SK-N-SH treated with all-trans-retinoic acid at 6 μM for 48 hours (cell line): Measurements from ENCODE around the gene INPP4B.

Experiments
- ATAC-seq: fragments of 200-7000 bp; cut with Tn5 transposase; 3 replicates; pipeline ENCODE4 v1.9.1; 2020; ENCODE audit warnings: mild to moderate bottlenecking, moderate library complexity
- ARNTL ChIP-seq: fragments of 450-650 bp; formaldehyde crosslinking; IDR thresholded peaks from 2 replicates; pipeline ENCODE4 v1.5.0; 2020; ENCODE audit warnings: low read depth, mild to moderate bottlenecking, moderate library complexity, borderline replicate concordance
- BACH2 ChIP-seq: fragments of 250-450 bp; sonication (Bioruptor Pico); IDR thresholded peaks from 2 replicates; pipeline ENCODE4 v1.9.0; 2021; ENCODE audit warnings: mild to moderate bottlenecking, borderline replicate concordance
- CREB5 ChIP-seq: fragments of 250-450 bp; sonication (Bioruptor Pico); IDR thresholded peaks from 2 replicates; pipeline ENCODE4 v1.5.1; 2020; ENCODE audit warnings: low read depth, mild to moderate bottlenecking, moderate library complexity
- CSDC2 ChIP-seq: fragments of 250-450 bp; sonication (Bioruptor Pico); IDR thresholded peaks from 2 replicates; pipeline ENCODE4 v1.5.0; 2020; ENCODE audit warnings: mild to moderate bottlenecking, moderate library complexity
- ESRRG ChIP-seq: fragments of 250-450 bp; sonication (Bioruptor Pico); IDR thresholded peaks from 2 replicates; pipeline ENCODE4 v1.6.1; 2021; ENCODE audit warnings: mild to moderate bottlenecking
- GLIS3 ChIP-seq: fragments of 250-450 bp; sonication (Bioruptor Pico); IDR thresholded peaks from 2 replicates; pipeline ENCODE4 v1.5.0; 2020; ENCODE audit warnings: mild to moderate bottlenecking, moderate library complexity
- ISL1 ChIP-seq: fragments of 250-450 bp; sonication (Bioruptor Pico); IDR thresholded peaks from 2 replicates; pipeline ENCODE4 v2.1.2; 2022; ENCODE audit warnings: mild to moderate bottlenecking, moderate library complexity
- OSR1 ChIP-seq: fragments of 250-450 bp; sonication (Bioruptor Pico); IDR thresholded peaks from 2 replicates; pipeline ENCODE4 v1.8.0; 2022; ENCODE audit warnings: moderate library complexity, mild to moderate bottlenecking, inconsistent platforms
- POU6F1 ChIP-seq: fragments of 250-450 bp; sonication (Bioruptor Pico); IDR thresholded peaks from 2 replicates; pipeline ENCODE4 v1.8.0; 2021; ENCODE audit warnings: low read depth, mild to moderate bottlenecking, moderate library complexity, borderline replicate concordance
- PPARA ChIP-seq: fragments of 250-450 bp; sonication (Bioruptor Pico); IDR thresholded peaks from 2 replicates; pipeline ENCODE4 v1.5.0; 2020; ENCODE audit warnings: mild to moderate bottlenecking, borderline replicate concordance
- RARB ChIP-seq: fragments of 250-450 bp; sonication (Bioruptor Pico); IDR thresholded peaks from 2 replicates; pipeline ENCODE4 v1.8.0; 2021; ENCODE audit warnings: mild to moderate bottlenecking, moderate library complexity
- TCF4 ChIP-seq: fragments of 250-450 bp; sonication (Bioruptor Pico); IDR thresholded peaks from 2 replicates; pipeline ENCODE4 v1.8.0; 2021; ENCODE audit warnings: mild to moderate bottlenecking, moderate library complexity, borderline replicate concordance
- TOX ChIP-seq: fragments of 250-450 bp; sonication (Bioruptor Pico); IDR thresholded peaks from 2 replicates; pipeline ENCODE4 v1.8.0; 2021; ENCODE audit warnings: mild to moderate bottlenecking, moderate library complexity, borderline replicate concordance
- ZC3H10 ChIP-seq: fragments of 250-450 bp; sonication (Bioruptor Pico); IDR thresholded peaks from 2 replicates; pipeline ENCODE4 v1.5.1; 2021; ENCODE audit warnings: mild to moderate bottlenecking, moderate library complexity
- ZFP3 ChIP-seq: fragments of 250-450 bp; sonication (Bioruptor Pico); IDR thresholded peaks from 2 replicates; pipeline ENCODE4 v1.5.0; 2020; ENCODE audit warnings: mild to moderate bottlenecking, moderate library complexity
- ZFP30 ChIP-seq: fragments of 450-650 bp; formaldehyde crosslinking; IDR thresholded peaks from 2 replicates; pipeline ENCODE4 v1.5.0; 2022; ENCODE audit warnings: mild to moderate bottlenecking, moderate library complexity
- ZNF565 ChIP-seq: fragments of 450-650 bp; formaldehyde crosslinking; conservative IDR thresholded peaks from 2 replicates; pipeline ENCODE4 v1.5.0; 2020; ENCODE audit warnings: low read depth, mild to moderate bottlenecking, moderate library complexity
- ZNF8 ChIP-seq: fragments of 450-650 bp; formaldehyde crosslinking; IDR thresholded peaks from 2 replicates; pipeline ENCODE4 v1.5.0; 2020; ENCODE audit warnings: mild to moderate bottlenecking, moderate library complexity
- TF ChIP-seq, protein P1 (sequence below): fragments of 250-450 bp; sonication (Bioruptor Pico); IDR thresholded peaks from 2 replicates; pipeline ENCODE4 v1.8.0; 2020; ENCODE audit warnings: mild to moderate bottlenecking, moderate library complexity, borderline replicate concordance
- TF ChIP-seq, protein P2 (sequence below): fragments of 250-450 bp; sonication (Bioruptor Pico); IDR thresholded peaks from 2 replicates; pipeline ENCODE4 v1.5.1; 2021; ENCODE audit warnings: mild to moderate bottlenecking, moderate library complexity
- TF ChIP-seq, protein P3 (sequence below): fragments of 250-450 bp; sonication (Bioruptor Pico); IDR thresholded peaks from 2 replicates; pipeline ENCODE4 v1.5.0; 2020; ENCODE audit warnings: mild to moderate bottlenecking, moderate library complexity

INPP4B gene

GRCh38 chr4:142818031-142818430 lies 28.1 kb downstream of the INPP4B start:
- peak; percentile 71 for ATAC-seq
- TF ChIP-seq POU6F1 (CRISPR knock-in tag), result no peak
- TF ChIP-seq, protein P1, sequence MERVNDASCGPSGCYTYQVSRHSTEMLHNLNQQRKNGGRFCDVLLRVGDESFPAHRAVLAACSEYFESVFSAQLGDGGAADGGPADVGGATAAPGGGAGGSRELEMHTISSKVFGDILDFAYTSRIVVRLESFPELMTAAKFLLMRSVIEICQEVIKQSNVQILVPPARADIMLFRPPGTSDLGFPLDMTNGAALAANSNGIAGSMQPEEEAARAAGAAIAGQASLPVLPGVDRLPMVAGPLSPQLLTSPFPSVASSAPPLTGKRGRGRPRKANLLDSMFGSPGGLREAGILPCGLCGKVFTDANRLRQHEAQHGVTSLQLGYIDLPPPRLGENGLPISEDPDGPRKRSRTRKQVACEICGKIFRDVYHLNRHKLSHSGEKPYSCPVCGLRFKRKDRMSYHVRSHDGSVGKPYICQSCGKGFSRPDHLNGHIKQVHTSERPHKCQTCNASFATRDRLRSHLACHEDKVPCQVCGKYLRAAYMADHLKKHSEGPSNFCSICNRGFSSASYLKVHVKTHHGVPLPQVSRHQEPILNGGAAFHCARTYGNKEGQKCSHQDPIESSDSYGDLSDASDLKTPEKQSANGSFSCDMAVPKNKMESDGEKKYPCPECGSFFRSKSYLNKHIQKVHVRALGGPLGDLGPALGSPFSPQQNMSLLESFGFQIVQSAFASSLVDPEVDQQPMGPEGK (CRISPR knock-in tag), result peak; percentile 45; the same call in 1 of the 2 replicates
- TF ChIP-seq ISL1, result peak; percentile 79
- no peak for TF ChIP-seq TCF4 (CRISPR knock-in tag)
- no peak for TF ChIP-seq OSR1
- TF ChIP-seq ESRRG (CRISPR knock-in tag), result no peak
- no peak for TF ChIP-seq ARNTL (CRISPR knock-in tag)
- TF ChIP-seq, all 23 proteins: peak for 2

DNA sequence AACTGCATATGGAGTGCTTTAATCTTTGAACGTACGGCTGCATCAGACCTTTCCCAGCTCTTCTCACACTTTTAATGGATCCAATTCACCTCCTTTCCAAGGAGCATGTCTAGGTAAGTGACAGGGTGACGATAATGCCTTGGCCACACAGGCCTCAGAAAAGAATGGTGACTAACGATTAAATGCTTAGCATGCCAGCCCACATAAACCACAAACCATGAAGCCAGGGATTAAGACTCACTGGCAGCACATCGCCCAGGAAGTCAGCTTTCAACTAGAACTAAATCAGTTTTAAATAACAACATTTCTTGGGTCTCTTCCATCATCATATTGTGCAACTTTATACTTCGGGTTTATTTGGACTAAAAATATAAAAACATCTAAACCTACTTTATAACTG lies 28.7 kb downstream of the INPP4B start:
- peak; percentile 92 for ATAC-seq
- TF ChIP-seq CREB5 (CRISPR knock-in tag), result no peak
- TF ChIP-seq CSDC2, result no peak
- TF ChIP-seq GLIS3 (CRISPR knock-in tag), result no peak
- no peak for TF ChIP-seq RARB (CRISPR knock-in tag)
- TF ChIP-seq PPARA (CRISPR knock-in tag), result no peak
- TF ChIP-seq, protein P2, sequence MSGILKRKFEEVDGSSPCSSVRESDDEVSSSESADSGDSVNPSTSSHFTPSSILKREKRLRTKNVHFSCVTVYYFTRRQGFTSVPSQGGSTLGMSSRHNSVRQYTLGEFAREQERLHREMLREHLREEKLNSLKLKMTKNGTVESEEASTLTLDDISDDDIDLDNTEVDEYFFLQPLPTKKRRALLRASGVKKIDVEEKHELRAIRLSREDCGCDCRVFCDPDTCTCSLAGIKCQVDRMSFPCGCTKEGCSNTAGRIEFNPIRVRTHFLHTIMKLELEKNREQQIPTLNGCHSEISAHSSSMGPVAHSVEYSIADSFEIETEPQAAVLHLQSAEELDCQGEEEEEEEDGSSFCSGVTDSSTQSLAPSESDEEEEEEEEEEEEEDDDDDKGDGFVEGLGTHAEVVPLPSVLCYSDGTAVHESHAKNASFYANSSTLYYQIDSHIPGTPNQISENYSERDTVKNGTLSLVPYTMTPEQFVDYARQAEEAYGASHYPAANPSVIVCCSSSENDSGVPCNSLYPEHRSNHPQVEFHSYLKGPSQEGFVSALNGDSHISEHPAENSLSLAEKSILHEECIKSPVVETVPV (CRISPR knock-in tag), result no peak
- TF ChIP-seq ZFP30, result no peak
- TF ChIP-seq ZNF8 (CRISPR knock-in tag), result no peak
- TF ChIP-seq ARNTL (CRISPR knock-in tag), result no peak
- peak; percentile 56; the same call in 1 of the 2 replicates for TF ChIP-seq ZC3H10 (CRISPR knock-in tag)
- TF ChIP-seq POU6F1 (CRISPR knock-in tag), result peak; percentile 45; the same call in 1 of the 2 replicates
- no peak for TF ChIP-seq ZNF565
- TF ChIP-seq ISL1, result peak; percentile 55
- TF ChIP-seq, protein P3, sequence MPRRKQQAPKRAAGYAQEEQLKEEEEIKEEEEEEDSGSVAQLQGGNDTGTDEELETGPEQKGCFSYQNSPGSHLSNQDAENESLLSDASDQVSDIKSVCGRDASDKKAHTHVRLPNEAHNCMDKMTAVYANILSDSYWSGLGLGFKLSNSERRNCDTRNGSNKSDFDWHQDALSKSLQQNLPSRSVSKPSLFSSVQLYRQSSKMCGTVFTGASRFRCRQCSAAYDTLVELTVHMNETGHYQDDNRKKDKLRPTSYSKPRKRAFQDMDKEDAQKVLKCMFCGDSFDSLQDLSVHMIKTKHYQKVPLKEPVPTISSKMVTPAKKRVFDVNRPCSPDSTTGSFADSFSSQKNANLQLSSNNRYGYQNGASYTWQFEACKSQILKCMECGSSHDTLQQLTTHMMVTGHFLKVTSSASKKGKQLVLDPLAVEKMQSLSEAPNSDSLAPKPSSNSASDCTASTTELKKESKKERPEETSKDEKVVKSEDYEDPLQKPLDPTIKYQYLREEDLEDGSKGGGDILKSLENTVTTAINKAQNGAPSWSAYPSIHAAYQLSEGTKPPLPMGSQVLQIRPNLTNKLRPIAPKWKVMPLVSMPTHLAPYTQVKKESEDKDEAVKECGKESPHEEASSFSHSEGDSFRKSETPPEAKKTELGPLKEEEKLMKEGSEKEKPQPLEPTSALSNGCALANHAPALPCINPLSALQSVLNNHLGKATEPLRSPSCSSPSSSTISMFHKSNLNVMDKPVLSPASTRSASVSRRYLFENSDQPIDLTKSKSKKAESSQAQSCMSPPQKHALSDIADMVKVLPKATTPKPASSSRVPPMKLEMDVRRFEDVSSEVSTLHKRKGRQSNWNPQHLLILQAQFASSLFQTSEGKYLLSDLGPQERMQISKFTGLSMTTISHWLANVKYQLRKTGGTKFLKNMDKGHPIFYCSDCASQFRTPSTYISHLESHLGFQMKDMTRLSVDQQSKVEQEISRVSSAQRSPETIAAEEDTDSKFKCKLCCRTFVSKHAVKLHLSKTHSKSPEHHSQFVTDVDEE, result no peak
- peak; percentile 84; the same call in 1 of the 2 replicates for TF ChIP-seq TOX (CRISPR knock-in tag)
- no peak for TF ChIP-seq TCF4 (CRISPR knock-in tag)

GRCh38 chr4:142815834-142816233 lies 30.3 kb downstream of the INPP4B start:
- ATAC-seq, result peak; percentile 69
- TF ChIP-seq BACH2 (CRISPR knock-in tag), result no peak
- TF ChIP-seq, protein P2 (CRISPR knock-in tag), result no peak
- no peak for TF ChIP-seq ZFP3 (CRISPR knock-in tag)
- TF ChIP-seq, protein P1 (CRISPR knock-in tag), result no peak
- TF ChIP-seq PPARA (CRISPR knock-in tag), result no peak
- TF ChIP-seq TOX (CRISPR knock-in tag), result no peak
- TF ChIP-seq OSR1, result no peak
- no peak for TF ChIP-seq ZNF8 (CRISPR knock-in tag)
- TF ChIP-seq ARNTL (CRISPR knock-in tag), result no peak
- no peak for TF ChIP-seq ZNF565
- TF ChIP-seq RARB (CRISPR knock-in tag), result no peak
- TF ChIP-seq ESRRG (CRISPR knock-in tag), result no peak
